IMR-90 (cell line): ENCODE data around the gene ZG16. TPM values are rescaled to one million over a fixed set of nuclear protein-coding genes. Genes with fewer than 3 reads are reported as not detected.

ENCODE experiments used
- ATAC-seq: fragments of 200-7000 bp; cut with Tn5 transposase; 2 replicates; pipeline ENCODE4 v1.9.1; 2020; ENCODE audit warnings: low read depth, mild to moderate bottlenecking, moderate library complexity
- BruUV-seq: library from RNA; stranded (reverse); fragments of 400-500 nt; replicated peaks from 2 replicates; lab custom pipeline; 2021; lab: Mats Ljungman, UMichigan
- CTCF ChIA-PET: fragments of 300-600 bp; formaldehyde crosslinking; extraction: SDS; loops from one replicate; lab custom pipeline; 2021; ENCODE audit warnings: antibody characterized with exemption; lab: Yijun Ruan, JAX
- POLR2A ChIA-PET: fragments of 300-600 bp; sonication (Branson Sonifier 250); formaldehyde crosslinking; loops from one replicate; lab custom pipeline; 2022; ENCODE audit warnings: antibody characterized with exemption; ENCODE audit not compliant: unreplicated experiment; lab: Charles Lee
- DNase-seq: peaks from one replicate; pipeline ENCODE4 v3.0.0; 2013
- H2AFZ ChIP-seq: replicated peaks from 2 replicates; pipeline ENCODE3; 2013; ENCODE audit warnings: low read length, mild to moderate bottlenecking; ENCODE audit not compliant: poor library complexity
- H2AK5ac ChIP-seq: 2 replicates; pipeline ENCODE4 v1.6.1; 2013; ENCODE audit warnings: low read depth, low read length, inconsistent platforms
- H2AK9ac ChIP-seq: replicated peaks from 2 replicates; pipeline ENCODE3; 2013; ENCODE audit warnings: mild to moderate bottlenecking, low read depth, low read length, moderate library complexity; ENCODE audit not compliant: poor library complexity
- H2BK120ac ChIP-seq: 2 replicates; pipeline ENCODE4 v1.6.1; 2013; ENCODE audit warnings: low read depth, low read length, inconsistent platforms
- H2BK15ac ChIP-seq: 3 replicates; pipeline ENCODE4 v1.6.1; 2013; ENCODE audit warnings: low read depth, low read length, inconsistent platforms
- H2BK20ac ChIP-seq: 2 replicates; pipeline ENCODE4 v1.6.1; 2013; ENCODE audit warnings: low read depth, mild to moderate bottlenecking, inconsistent platforms, low read length, moderate library complexity
- H2BK5ac ChIP-seq: 2 replicates; pipeline ENCODE4 v1.6.1; 2013; ENCODE audit warnings: mild to moderate bottlenecking, low read depth, low read length, inconsistent platforms; ENCODE audit not compliant: poor library complexity, severe bottlenecking
- H3K14ac ChIP-seq: replicated peaks from 2 replicates; pipeline ENCODE4 v1.6.1; 2013; ENCODE audit warnings: low read depth, low read length, inconsistent platforms
- H3K18ac ChIP-seq: 2 replicates; pipeline ENCODE4 v1.6.1; 2013; ENCODE audit warnings: low read depth, low read length, control low read depth
- H3K23ac ChIP-seq: 2 replicates; pipeline ENCODE4 v1.6.1; 2013; ENCODE audit warnings: low read depth, low read length, inconsistent platforms
- H3K27ac ChIP-seq: 2 replicates; pipeline ENCODE4 v1.5.1; 2013; ENCODE audit warnings: mild to moderate bottlenecking, control low read depth, low read length; ENCODE audit not compliant: insufficient read depth
- H3K27me3 ChIP-seq: 2 replicates; pipeline ENCODE4 v1.6.1; 2013; ENCODE audit warnings: low read length; ENCODE audit not compliant: control insufficient read depth, insufficient read depth
- H3K36me3 ChIP-seq: 2 replicates; pipeline ENCODE4 v1.6.1; 2013; ENCODE audit warnings: low read length, mixed read lengths; ENCODE audit not compliant: control insufficient read depth, insufficient read depth
- H3K4ac ChIP-seq: 2 replicates; pipeline ENCODE4 v1.6.1; 2013; ENCODE audit warnings: low read depth, low read length, inconsistent platforms
- H3K4me1 ChIP-seq: 2 replicates; pipeline ENCODE4 v1.6.1; 2013; ENCODE audit warnings: low read length, mixed read lengths; ENCODE audit not compliant: control insufficient read depth, insufficient read depth
- H3K4me2 ChIP-seq: 2 replicates; pipeline ENCODE4 v1.6.1; 2013; ENCODE audit warnings: low read depth, mild to moderate bottlenecking, control low read depth, low read length, moderate library complexity
- H3K4me3 ChIP-seq: 2 replicates; pipeline ENCODE4 v1.5.1; 2013; ENCODE audit warnings: low read depth, mild to moderate bottlenecking, control low read depth, low read length, moderate library complexity; ENCODE audit not compliant: insufficient read depth
- H3K56ac ChIP-seq: 2 replicates; pipeline ENCODE4 v1.6.1; 2013; ENCODE audit warnings: low read length, inconsistent platforms; ENCODE audit not compliant: insufficient read depth; ENCODE audit errors: extremely low read depth
- H3K79me1 ChIP-seq, 2 experiments: 2 replicates each; pipeline ENCODE4 v1.6.1; 2013; ENCODE audit warnings: low read length in 2 of 2, inconsistent platforms in 1 of 2, low read depth in 1 of 2
- H3K9ac ChIP-seq: 2 replicates; pipeline ENCODE4 v1.6.1; 2013; ENCODE audit warnings: low read depth, low read length, control low read depth
- H3K9me1 ChIP-seq: 2 replicates; pipeline ENCODE4 v1.6.1; 2013; ENCODE audit warnings: low read length, inconsistent platforms; ENCODE audit not compliant: insufficient read depth
- H3K9me3 ChIP-seq: 2 replicates; pipeline ENCODE4 v1.6.1; 2013; ENCODE audit warnings: low read length; ENCODE audit not compliant: control insufficient read depth, insufficient read depth
- H4K20me1 ChIP-seq: 2 replicates; pipeline ENCODE4 v1.6.1; 2013; ENCODE audit warnings: low read length, inconsistent platforms; ENCODE audit not compliant: insufficient read depth
- H4K5ac ChIP-seq: 2 replicates; pipeline ENCODE4 v1.6.1; 2013; ENCODE audit warnings: mild to moderate bottlenecking, low read depth, low read length, control low read depth
- H4K8ac ChIP-seq, 2 experiments: 2 replicates each; pipeline ENCODE4 v1.6.1; 2013; ENCODE audit warnings: low read depth in 2 of 2, low read length in 2 of 2, control low read depth in 1 of 2, inconsistent platforms in 1 of 2
- H4K91ac ChIP-seq: 2 replicates; pipeline ENCODE4 v1.6.1; 2013; ENCODE audit warnings: low read depth, low read length, inconsistent platforms; ENCODE audit not compliant: insufficient read depth
- BHLHE40 ChIP-seq: fragments of 150-350 bp; IDR thresholded peaks from 2 replicates; pipeline ENCODE4 v1.6.1; 2016; ENCODE audit warnings: mild to moderate bottlenecking, low read depth, low read length
- CEBPB ChIP-seq: IDR thresholded peaks from 2 replicates; pipeline ENCODE4 v1.6.1; 2012; ENCODE audit warnings: low read depth, low read length, improper control_type of control experiment
- CHD1 ChIP-seq: IDR thresholded peaks from 2 replicates; pipeline ENCODE4 v1.6.1; 2012; ENCODE audit warnings: low read depth, low read length, improper control_type of control experiment
- ELK1 ChIP-seq: fragments of 150-350 bp; IDR thresholded peaks from 2 replicates; pipeline ENCODE4 v1.6.1; 2016; ENCODE audit warnings: low read depth, mild to moderate bottlenecking, low read length, moderate library complexity, borderline replicate concordance
- FOS ChIP-seq: fragments of 150-350 bp; IDR thresholded peaks from 2 replicates; pipeline ENCODE4 v1.6.1; 2016; ENCODE audit warnings: low read depth, low read length
- MAFK ChIP-seq: IDR thresholded peaks from 2 replicates; pipeline ENCODE4 v1.6.1; 2012; ENCODE audit warnings: low read depth, low read length, improper control_type of control experiment
- MAZ ChIP-seq: IDR thresholded peaks from 2 replicates; pipeline ENCODE4 v1.6.1; 2012; ENCODE audit warnings: low read depth, mild to moderate bottlenecking, low read length, improper control_type of control experiment, moderate library complexity, borderline replicate concordance
- MXI1 ChIP-seq: IDR thresholded peaks from 2 replicates; pipeline ENCODE4 v1.6.1; 2012; ENCODE audit warnings: low read depth, mild to moderate bottlenecking, low read length, moderate library complexity, borderline replicate concordance
- NFE2L2 ChIP-seq: fragments of 150-350 bp; IDR thresholded peaks from 2 replicates; pipeline ENCODE4 v1.6.1; 2016; ENCODE audit warnings: low read depth, mild to moderate bottlenecking, low read length
- POLR2A ChIP-seq: IDR thresholded peaks from 2 replicates; pipeline ENCODE4 v1.6.1; 2012; ENCODE audit warnings: mild to moderate bottlenecking, low read depth, low read length
- RAD21 ChIP-seq: IDR thresholded peaks from 2 replicates; pipeline ENCODE4 v1.6.1; 2012; ENCODE audit warnings: low read length, improper control_type of control experiment
- RCOR1 ChIP-seq: IDR thresholded peaks from 2 replicates; pipeline ENCODE4 v1.6.1; 2012; ENCODE audit warnings: mild to moderate bottlenecking, low read length, improper control_type of control experiment; ENCODE audit not compliant: insufficient replicate concordance
- RFX5 ChIP-seq: IDR thresholded peaks from 2 replicates; pipeline ENCODE4 v1.8.0; 2012; ENCODE audit warnings: low read depth, mild to moderate bottlenecking, low read length, moderate library complexity
- SMC3 ChIP-seq: fragments of 150-350 bp; IDR thresholded peaks from 2 replicates; pipeline ENCODE4 v1.6.1; 2016; ENCODE audit warnings: low read depth, mild to moderate bottlenecking, antibody characterized with exemption, low read length, moderate library complexity
- USF2 ChIP-seq: fragments of 150-350 bp; IDR thresholded peaks from 2 replicates; pipeline ENCODE4 v1.6.1; 2017; ENCODE audit warnings: mild to moderate bottlenecking, antibody characterized with exemption, low read length, low read depth
- whole genome bisulfite sequencing, 2 experiments: methylation state at CpG; one replicate each; pipeline versions ENCODE4 v1.1.5 to v1.1.7; 2013; ENCODE audit warnings: missing lambda C conversion rate in 2 of 2; ENCODE audit not compliant: insufficient read length in 1 of 2; ENCODE audit errors: extremely low coverage in 2 of 2; 5-methylcytosine and 5-hydroxymethylcytosine counted together
- dilution Hi-C: fragments of 300-500 bp; cut with HindIII; formaldehyde crosslinking; loops from one replicate; pipeline ENCODE4 v1.14.3; 2018; ENCODE audit warnings: low sequenced_read_pairs; ENCODE audit not compliant: unreplicated experiment
- in situ Hi-C: fragments of 300-500 bp; cut with MboI; formaldehyde crosslinking; loops from 3 replicates; pipeline ENCODE4 v1.14.3; 2019; ENCODE audit warnings: low sequenced_read_pairs, inconsistent platforms, mixed read lengths
- intact Hi-C: fragments of 100-400 bp; cut with micrococcal nuclease; formaldehyde crosslinking; loops from 2 replicates; pipeline ENCODE4 v1.10.0; 2022
- polyA plus RNA-seq, 3 experiments: library from polyadenylated mRNA; depleted of rRNA; stranded (reverse); fragments of >200 nt; gene quantifications; 2 replicates each; pipeline ENCODE4 v1.2.3, GENCODE V29; 2012; ENCODE audit warnings: low replicate concordance in 1 of 3
- total RNA-seq: library from RNA; depleted of rRNA; stranded (reverse); fragments of >200 nt; gene quantifications from 2 replicates; pipeline ENCODE4 v1.2.3, GENCODE V29; 2012
- TF ChIP-seq, protein P1 (sequence below): conservative IDR thresholded peaks from 2 replicates; pipeline ENCODE4 v1.5.1; 2012; ENCODE audit warnings: mild to moderate bottlenecking, low read depth, low read length, improper control_type of control experiment

Gene ZG16
- total and polyA plus RNA-seq, 2 of the 4 experiments (the other 2 are of a cell fraction) = not detected

DNA sequence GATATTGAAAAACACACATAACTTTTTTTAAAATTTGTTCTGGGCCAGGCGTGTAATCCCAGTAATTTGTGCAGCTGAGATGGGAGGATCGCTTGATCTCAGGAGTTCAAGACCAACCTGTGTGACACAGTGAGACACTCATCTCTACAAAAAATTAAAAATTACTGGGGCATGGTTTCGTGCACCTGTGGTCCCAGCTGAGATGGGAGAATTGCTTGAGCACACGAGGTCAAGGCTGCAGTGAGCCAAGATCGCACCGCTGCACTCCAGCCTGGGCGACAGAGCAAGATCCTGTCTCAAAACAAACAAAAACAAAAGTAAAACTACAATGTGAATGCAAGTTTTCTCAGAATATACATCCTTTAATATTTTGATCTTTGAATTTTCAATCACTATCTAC, 47.4 kb upstream of the ZG16 start:
- Histone ChIP-seq H3K4me1 (no peaks in the 10 kb centered on the region), H3K27me3 (peaks cover 12% of the 10 kb centered on the region), H3K4me3 (no peak overlapping the region), H2BK5ac (no peak overlapping the region), H2AK5ac (no peak overlapping the region), H3K56ac (no peak overlapping the region), H4K8ac (no peak overlapping the region), H3K9ac (no peak overlapping the region), H3K27ac (no peak overlapping the region), H3K4ac (no peak overlapping the region), H4K91ac (no peak overlapping the region), H3K18ac (no peak overlapping the region), H3K36me3 (no peaks in the 10 kb centered on the region), H3K79me1 (no peaks in the 10 kb centered on the region), H2BK120ac (no peak overlapping the region), H2AFZ (no peak overlapping the region), H2AK9ac (no peak overlapping the region), H4K20me1 (no peaks in the 10 kb centered on the region), H3K9me1 (no peaks in the 10 kb centered on the region), H2BK15ac (no peak overlapping the region), H4K5ac (no peak overlapping the region), H3K23ac (no peak overlapping the region), H3K4me2 (no peak overlapping the region), H3K14ac (no peak overlapping the region), H3K9me3 (no peaks in the 10 kb centered on the region), H2BK20ac (no peak overlapping the region)
- TF ChIP-seq CHD1 (no peak), MAZ (no peak), SMC3 (no peak), NFE2L2 (no peak), FOS (no peak), RAD21 (no peak), RCOR1 (no peak), RFX5 (no peak), USF2 (no peak), POLR2A (no peak), MXI1 (no peak), ELK1 (no peak), MAFK (no peak), CEBPB (no peak), BHLHE40 (no peak)
- TF ChIP-seq, protein P1, sequence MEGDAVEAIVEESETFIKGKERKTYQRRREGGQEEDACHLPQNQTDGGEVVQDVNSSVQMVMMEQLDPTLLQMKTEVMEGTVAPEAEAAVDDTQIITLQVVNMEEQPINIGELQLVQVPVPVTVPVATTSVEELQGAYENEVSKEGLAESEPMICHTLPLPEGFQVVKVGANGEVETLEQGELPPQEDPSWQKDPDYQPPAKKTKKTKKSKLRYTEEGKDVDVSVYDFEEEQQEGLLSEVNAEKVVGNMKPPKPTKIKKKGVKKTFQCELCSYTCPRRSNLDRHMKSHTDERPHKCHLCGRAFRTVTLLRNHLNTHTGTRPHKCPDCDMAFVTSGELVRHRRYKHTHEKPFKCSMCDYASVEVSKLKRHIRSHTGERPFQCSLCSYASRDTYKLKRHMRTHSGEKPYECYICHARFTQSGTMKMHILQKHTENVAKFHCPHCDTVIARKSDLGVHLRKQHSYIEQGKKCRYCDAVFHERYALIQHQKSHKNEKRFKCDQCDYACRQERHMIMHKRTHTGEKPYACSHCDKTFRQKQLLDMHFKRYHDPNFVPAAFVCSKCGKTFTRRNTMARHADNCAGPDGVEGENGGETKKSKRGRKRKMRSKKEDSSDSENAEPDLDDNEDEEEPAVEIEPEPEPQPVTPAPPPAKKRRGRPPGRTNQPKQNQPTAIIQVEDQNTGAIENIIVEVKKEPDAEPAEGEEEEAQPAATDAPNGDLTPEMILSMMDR = no peak
- ChIA-PET CTCF (interaction anchor here (0.6 kb wide), 1 partner anchor 46 kb away, joined by 3 read pairs; no protein-coding TSS in a partner anchor), POLR2A (no interaction called here)
- DNase-seq = no peak
- 65% methylated on average over 2 of the region's 7 CpGs; no CpG with 5 or more reads in 1 of the 2 experiments for WGBS, 2 experiments
- in situ Hi-C loops (no loop called here), intact Hi-C loops (loop anchor here (10.0 kb wide), 1 partner anchor 54 kb away; no protein-coding TSS in a partner anchor), dilution Hi-C loops (no loop called here)
- no TSS peak for BruUV-seq
- no peak for ATAC-seq
